ENCODE results near the gene CRLF1.
A peak's percentile ranks its signal among the peaks of the same experiment; 100 is the strongest.

Gene CRLF1

DNA sequence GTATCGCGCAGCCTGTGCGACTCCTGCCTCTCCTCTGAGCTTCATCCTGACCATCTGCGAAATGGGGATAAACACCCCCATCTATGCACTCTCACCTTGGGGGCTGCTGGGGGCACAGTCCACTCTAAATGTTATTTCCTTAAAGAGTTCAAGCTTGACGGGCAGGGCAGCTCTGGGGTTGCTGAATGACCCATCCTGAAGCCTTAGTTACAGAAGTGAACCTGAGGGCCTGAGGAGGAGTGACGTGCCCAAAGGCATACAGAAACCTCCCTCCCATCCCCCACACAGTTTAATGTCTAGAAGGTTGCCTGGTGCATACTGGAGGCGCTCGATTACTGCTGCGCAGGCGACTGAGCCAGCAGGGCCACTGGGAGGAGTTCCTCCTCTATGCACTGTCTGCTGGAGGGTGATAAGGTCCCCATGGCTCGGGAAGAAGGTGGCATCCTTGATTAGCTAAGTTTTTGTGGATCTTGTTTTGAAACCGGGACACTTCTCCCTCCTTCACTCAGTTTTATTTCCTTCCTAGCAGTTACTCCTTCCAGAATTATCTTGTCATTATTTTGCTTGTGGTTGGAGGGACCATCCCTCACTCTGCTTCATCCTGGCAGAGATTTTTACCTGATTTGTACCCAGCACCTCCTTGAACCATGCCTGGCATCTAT lies 62.7 kb downstream of the CRLF1 start:
- DNase-seq: peak; percentile 91
